Activated CD4-positive, alpha-beta T cell treated with anti-CD3 and anti-CD28 coated beads for 24 hours (primary cell): ENCODE measurements around the gene KCTD10.

Experiments used
- DNase-seq, 2 donors: peaks; one replicate each; pipeline ENCODE4 v3.0.0-alpha.2; 2020; ENCODE audit warnings: low read depth in 2 of 2

Gene KCTD10

DNA sequence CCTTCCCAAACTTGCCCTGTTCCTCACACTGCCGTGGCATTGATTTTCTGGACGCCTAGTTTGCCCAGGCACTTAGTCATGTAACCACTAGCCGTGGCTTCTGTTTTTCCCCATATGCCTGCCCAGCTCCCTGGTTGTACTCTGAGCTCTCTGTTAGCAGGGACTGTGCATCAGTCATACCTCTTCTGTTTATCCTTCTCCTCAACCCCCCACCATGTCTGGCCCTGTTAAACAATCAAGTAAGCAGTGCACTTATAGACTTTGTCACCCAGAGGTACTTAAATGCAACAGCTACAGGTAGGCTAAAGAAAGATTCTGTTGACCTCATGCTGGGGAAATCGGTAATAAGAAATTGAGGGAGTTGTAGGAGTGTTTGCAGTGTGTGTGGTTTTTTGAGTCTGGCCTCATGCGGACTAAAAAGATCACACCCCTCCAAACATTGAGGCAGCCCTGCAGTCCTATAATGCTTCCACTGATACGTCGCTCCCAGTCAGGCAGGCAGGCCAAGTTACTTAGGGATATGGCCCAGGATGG lies 17.3 kb upstream of the KCTD10 start:
- DNase-seq: no peak

DNA sequence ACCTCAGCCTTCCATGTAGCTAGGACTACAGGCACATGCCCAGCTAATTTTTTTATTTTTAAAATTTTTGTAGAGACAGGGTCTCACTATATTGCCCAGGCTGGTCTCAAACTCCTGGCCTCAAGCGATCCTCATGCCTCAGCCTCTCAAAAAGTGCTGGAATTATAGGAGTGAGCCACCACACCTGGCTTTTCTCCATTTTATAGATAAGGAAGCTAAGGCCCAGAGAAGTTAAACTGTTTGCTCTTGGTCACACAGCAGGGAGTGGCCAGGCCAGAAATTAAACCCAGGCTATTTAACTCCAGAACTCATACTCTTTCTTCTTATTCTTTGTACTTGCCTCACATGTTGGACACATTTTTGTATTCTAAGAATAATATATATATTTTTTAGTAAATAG lies 16.8 kb upstream of the KCTD10 start:
- no peak for DNase-seq

DNA sequence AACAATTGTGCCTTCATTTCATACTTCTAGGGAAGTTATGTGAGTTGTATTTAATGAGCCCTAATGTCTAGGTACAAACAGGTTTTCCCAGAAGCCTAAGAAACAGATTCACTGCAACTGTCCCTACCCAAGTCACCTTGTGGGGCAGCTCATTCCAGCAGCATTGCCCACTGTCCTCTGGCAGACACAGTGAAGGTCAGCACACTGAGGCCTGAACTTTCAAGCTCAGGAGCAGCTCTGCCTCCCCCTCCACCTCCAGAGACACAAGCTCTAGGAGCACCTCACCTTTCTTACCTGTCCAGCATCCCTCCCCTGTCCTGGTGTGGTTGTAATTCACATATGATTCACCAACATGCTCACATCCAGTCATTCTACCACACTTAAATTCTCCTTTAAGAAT lies 16.0 kb upstream of the KCTD10 start:
- DNase-seq: no peak

DNA sequence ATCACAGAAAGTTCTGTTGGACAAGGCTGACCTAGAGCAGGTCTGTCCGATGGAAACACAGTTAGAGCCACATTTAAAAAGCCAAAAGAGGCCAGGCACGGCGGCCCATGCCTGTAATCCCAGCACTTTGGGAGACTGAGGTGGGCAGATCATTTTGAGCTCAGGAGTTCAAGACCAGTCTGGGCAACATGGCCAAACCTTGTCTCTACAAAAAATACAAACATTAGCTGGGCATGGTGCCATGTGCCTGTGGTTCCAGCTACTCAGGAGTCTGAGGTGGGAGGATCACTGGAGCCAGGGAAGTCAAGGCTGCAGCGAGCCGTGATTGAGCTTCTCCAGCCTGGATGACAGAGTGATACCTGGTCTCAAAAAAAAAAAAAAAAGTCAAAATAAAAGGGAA lies 15.3 kb upstream of the KCTD10 start:
- no peak for DNase-seq

DNA sequence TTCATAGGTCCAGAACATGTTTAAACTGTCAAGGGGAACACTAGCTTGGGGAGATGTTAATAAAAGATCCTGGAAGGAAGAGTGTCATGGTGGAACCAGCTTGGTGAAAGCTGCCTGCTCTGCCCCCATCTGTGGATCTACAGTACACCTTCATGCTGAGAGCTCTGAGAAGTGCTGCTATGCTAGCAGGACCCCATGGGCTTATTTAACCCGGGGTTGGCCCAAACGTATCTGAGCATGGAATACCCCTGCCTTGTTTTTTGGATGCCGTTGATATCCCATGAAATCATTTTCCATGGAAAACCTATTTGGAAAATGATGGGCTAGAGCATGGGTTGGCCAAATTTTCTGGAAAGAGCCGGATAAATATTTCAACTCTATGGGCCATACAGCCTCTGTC lies 14.6 kb upstream of the KCTD10 start:
- DNase-seq: no peak

DNA sequence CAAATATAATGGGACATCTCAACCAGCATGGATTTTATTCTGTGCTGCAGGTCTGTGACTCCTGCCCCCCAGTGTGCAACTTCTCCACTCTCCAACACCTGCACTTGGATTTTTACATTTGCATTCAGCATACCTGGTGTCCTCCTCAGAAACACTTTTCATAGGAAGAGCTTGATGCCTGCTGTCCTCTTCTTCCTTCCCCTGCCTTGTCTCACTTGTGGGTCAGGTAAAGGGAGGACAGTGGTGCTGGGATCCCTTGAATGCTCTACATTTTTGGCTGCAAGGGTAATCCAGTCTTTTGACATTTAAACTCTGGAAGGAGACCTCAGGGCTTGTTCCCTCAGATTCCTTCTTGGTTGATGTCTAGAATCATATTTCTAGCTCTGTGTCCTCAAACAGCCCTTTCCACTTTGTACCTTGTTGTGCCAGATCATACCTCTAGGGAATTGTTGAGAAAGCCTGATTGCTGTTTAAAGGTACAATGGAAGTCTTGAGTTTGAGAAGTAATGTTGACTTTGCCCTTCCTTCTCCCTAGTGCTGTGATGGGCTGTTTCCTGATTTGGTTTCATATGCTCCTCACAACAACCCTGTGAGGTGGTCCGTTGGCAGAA lies 13.0 kb upstream of the KCTD10 start:
- no peak for DNase-seq

DNA sequence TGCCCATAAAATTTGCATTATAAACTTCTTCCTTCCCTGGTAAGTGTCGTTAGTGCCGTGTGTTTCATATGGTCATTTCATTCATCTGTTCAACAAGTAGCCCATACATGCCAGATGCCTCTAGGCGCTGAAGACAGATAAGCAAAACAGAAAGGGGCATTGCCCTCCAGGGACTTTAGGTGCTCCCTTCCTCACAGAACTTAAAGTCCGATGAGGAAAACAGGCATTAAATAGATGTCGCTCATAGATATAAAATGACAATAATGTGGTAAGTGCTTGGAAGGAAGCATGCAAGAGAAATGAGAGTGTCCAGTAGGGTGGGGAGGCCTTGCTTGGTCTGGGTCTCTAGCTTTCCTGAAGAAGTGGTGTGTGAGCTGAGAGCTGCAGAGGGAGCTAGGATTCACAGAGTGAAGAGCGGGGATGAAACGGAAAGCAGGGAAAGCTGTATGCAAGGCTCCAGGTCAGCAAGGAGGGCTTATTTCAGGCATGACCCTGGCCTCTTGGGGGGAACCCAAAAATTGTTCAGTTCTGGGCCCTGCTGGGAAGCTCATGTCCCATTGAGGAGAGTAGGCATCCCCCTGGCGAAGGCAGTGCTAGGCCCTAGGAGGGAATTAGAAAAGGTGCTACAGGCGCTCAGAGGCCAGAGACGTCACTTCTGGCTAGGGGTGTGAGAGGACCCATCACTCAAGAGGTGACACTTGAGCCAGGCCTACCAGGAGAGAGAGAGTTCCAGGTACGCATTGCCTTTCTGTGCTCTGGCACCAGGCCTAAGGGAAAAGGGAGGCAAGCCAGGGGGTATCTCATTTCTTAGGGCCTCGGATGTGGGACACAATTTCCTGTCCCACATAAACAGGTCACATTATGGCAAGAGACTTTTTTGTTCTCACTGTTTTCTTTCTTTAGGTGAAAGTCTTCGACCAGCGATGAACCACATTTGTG lies 12.2 kb upstream of the KCTD10 start:
- DNase-seq: no peak

DNA sequence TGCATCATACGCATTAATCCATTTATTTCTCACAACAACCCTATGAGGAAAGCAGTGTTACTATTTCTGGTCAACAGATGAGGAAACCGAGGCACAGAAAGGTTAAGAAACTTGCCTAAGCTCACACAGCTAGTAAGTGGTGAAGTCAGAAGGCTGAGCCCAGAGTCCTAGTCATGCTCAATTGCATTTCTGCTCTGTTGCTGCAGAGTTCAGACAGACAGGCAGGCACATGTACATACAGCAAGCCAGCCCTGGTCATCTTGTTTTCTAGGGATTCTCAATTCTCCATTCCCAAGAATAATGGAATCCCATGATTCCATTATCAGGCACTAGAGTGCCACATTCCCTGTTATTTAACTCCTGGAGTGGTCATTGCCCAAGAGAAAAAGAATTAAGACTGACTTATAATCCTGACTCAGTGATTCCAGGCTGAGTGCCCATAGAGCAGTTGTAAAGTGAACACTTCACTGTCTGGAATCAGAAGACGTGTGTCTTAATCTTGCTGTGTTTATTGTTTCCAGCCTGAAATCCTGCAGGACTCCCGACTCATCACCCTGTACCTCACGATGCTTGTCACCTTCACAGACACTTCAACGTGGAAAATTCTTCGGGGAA lies 11.1 kb upstream of the KCTD10 start:
- DNase-seq: no peak

DNA sequence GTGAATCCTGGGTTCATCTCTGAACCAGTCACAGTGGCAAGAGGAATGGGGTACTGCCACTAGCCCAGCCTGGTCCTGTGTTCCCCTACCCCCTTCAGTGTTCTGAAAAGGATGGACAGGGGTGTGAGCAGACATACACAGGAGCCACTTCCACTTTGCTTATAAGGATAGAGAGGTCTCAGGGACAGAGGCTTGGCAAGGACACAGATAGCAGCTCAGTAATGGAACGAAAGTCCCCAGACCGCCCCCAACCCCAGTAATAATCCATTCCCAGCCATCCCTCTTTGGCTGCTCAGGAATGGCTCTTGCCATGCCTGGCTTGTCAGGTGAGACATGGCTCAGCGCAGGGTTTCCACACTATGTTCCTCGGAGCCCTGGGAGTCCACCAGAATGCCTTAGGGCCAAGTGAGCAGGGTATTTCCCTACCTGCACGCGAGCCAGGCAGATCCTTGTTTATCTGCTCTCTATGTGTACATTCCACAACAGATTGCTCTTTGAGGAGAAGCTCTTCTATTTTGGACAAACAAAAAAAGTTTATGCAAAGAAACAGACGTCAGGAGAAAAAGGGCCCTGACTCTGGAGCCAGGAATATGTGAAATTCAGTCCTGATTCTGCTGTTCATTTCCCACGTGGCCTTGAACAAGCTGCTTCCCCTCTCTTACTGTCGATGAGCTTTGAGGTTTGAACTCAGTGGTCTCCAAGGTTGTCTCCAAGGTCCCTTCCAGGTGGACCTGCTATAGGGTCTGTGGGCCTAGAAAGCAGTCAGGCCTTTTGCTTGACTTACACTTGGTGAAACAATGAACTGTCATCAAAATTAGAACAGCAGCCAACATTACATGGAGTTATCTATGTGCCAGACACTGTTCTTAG lies 10.3 kb upstream of the KCTD10 start:
- no peak for DNase-seq

DNA sequence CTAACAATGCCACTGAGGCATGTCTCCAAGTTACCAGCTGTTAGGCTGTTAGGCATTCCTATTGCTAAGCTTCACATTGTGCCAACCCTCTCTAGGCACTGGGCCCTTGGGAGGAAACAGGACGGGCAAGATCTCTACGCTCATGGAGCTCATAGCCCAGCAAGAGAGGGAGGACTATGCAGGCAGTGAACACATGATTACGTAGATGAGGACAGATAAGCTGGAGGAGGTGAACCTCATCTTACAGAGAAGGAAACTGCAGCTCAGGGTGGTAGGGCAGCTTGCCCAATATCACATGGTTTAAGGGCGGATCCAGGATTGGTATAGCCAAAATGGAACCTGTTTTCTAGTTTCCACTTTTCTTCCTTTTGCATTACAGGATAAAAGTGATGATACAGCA lies 8.1 kb upstream of the KCTD10 start:
- DNase-seq: no peak

DNA sequence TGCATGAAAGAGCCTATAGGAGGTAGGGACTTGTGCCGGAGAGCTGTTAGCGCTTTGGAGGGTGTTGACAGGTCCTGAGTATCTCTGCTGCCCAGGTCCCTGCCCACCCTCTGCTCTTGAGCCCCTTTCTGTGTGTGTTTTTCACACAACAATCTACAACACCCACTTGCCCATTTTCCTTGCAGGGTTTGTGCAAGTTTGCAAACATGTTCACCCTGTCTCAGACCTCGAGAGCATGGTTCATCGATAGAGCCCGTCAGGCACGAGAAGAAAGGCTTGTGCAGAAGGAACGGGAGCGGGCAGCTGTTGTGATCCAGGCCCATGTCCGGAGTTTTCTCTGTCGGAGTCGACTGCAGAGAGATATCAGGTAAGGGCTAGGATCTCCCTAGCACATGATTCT lies 6.2 kb upstream of the KCTD10 start:
- no peak for DNase-seq

DNA sequence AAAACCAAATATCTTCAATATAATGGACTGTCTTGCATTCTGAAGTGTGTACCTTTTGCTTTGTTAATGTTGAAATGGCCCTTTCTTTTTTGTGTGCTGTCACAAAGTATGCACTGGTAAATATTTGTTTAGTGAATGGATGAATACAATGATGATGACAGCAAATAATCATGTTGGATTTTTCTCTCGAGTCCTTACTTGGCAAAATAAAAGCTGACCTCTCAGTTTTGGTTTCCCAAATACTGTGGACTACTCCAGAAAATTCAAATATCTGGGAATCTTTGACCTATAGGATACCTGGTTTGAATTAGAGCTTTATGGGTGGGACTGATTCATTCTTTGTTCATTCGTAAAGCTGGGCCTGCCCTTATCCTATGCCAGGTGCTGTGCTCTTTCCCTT lies 5.8 kb upstream of the KCTD10 start:
- no peak for DNase-seq

DNA sequence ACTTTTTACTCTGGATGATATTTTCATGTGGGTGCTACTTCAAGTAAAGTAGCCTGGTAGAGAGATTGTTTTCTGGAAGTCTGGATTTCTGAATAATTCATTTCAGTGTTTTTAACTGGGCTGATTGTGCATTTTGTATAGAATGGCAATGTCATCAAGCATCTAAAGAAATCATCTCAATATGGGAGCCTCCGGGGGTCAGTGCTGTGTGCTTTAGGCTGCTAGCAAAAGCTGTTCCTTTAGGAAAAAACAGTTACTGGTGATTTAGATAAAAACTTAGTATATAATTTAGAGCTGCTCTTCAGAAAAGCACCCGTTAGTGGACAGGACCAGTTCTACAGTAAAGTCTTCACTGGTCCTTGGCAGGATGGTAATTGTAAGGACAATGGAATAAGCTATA lies 5.4 kb upstream of the KCTD10 start:
- no peak for DNase-seq

DNA sequence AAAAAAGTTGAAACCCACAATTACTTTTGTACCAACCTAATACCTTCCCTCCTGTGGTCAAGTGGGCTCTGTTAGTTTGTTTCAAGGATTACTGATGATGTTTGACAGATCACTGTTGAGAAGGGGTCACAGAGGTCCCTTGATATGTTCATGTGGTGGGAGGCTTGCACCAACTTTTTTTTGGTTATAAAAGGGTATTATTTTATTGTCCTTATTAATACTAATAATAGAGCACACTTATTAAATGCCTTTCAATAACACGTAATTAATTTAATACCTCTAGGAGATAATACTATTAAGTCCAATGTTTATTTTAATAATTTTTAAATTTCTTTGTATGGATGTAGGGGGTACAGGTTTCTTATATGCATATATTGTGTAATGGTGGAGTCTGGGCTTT lies 4.8 kb upstream of the KCTD10 start:
- DNase-seq: no peak

DNA sequence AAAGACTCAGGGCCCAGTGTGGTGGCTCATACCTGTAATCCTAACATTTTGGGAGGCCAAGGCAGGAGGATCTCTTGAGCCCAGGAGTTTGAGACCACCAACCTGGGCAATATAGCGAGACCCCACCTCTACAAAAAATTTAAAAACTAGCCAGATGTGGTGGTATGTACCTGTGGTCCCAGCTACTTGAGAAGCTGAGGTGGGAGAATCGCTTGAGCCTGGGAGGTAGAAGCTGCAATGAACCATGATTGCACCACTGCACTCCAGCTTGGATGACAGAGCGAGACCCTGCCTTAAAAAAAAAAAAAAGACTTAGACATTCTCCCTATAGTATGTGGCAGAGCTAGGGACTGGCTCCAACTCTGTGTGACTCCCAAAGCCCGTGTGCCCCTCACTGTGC lies 3.3 kb upstream of the KCTD10 start:
- DNase-seq: no peak

DNA sequence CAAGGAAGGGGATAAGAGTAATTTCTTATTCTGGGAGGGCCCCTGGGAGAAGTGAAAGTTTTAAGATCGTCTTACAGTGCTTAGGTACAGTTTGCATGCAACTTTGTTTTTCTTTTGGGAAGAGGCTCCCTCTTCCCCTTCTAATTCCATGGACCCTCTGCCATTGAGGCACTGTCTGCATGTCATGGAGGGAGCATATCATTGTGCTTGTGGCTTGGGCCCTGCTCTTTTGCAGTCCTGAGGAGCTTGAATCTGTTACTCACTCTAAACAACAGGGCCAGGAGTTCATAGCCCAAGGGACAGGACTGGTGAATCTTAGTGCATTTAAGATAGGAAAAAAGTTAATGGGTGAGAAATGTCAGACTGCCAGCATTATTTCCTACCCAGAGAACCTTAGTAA lies 2.7 kb upstream of the KCTD10 start:
- no peak for DNase-seq

DNA sequence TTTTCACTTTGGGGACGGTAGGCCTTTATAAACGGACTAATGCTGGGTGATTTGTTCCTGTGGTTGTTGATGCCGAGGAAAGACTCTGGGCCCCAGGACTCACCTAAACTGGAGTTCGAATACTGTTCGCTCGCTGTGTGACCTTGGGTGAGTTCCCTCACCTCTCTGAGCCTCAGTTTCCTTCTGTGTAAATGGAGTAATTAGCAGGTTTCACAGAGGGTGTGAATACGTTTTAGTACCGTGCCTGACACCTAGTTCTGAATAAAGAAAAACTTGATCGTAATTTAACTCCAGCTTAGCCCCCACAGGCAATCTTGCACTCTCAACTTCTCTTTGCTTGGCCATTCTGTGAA lies 839 bp upstream of the KCTD10 start:
- DNase-seq: no peak

DNA sequence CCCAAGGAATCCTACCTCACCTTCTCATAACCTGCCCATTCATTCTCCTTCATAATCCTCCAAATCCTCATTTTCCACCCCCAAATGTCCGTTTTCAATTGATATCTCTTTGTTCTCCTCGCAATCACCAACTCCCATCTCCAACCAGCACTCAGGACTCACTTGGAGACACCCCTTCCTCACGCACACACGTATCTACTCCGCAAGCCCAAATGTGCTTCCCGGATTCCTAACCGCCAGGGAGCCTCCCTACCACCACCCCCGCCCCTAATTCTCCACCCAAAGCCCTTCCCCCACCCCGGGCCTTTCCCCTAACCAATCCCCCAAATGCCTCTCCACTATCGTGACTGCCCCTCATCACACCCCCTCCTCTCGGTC lies 304 bp downstream of the KCTD10 start:
- DNase-seq: no peak

DNA sequence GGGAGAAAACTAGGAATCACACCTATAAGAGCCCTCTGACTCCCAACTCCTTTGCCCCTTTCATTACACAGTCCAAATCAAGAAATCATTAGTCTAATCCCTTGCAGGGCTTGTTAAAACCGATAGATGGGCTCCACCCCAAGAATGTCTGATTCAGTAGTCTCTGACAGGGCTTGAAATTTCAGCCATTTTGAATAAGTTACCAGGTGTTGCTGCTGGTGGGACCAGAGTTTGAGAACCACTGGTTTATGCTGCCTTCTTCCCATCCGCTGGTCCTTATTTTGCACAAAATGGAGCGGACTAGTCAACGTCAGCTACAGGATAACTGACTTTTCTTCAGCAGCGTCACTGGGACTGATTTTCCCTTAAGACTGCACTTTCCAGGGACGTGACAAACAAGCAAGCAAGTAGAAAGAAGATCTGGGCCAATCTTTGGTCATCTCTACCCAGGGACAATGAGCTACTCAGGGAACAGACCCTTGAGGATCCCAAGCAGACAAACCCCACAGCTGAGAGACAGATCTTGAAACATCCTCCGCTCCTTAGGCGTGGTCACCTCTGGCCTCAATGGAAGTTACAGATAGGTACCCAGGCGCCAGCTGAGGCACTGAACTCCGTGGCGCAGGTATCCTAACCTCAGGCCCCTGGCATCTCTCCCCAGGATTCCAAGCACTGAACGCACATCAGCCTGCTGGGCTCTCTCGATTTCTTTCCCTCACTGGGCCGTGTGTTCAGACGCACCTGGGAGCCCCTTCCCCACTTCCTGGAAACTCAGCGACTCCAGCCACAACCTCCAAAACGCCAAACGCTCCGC lies 900 bp downstream of the KCTD10 start:
- DNase-seq: no peak

DNA sequence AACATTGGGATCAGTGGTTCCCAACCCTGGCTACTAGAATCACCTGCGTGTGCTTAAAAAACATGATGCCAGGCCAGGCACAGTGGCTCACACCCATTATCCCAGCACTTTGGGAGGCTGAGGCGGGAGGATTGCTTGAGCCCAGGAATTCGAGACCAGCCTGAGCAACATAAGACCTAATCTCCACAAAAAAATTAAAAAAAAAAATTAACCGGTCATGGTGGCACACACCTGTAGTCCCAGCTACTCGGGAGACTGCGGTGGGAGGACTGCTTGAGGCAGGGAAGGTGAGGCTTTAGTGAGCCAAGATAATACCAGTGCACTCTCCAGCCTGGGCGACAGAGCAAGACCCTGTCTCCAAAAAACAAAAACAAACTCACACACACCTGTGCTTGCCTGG lies 2.0 kb downstream of the KCTD10 start:
- DNase-seq: no peak
